NCI-H774 (cell line): ENCODE measurements around the gene ZNF366.

Experiments
- DNase-seq: peaks from one replicate; lab custom pipeline; 2025; lab: John Stamatoyannopoulos, UW

The ZNF366 gene

DNA sequence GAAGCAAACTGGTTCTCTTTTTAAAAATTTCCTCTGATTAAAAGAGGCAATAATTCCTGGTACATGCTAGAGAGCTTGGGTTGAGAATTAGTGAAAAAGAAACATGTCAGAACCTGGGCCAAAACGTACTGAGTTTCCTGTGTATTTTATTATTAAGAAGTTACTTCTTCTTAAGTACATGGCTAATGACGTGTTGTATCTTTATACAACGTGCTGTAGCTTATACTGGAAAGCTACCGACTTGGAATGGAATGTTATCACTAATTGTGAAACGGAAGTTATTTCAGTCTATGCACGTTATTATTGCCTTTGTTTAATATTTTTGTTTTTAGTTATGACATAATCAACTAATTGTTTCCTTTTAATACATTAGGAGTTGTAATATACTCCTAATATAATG is 43.1 kb downstream of the ZNF366 start:
- no peak for DNase-seq

DNA sequence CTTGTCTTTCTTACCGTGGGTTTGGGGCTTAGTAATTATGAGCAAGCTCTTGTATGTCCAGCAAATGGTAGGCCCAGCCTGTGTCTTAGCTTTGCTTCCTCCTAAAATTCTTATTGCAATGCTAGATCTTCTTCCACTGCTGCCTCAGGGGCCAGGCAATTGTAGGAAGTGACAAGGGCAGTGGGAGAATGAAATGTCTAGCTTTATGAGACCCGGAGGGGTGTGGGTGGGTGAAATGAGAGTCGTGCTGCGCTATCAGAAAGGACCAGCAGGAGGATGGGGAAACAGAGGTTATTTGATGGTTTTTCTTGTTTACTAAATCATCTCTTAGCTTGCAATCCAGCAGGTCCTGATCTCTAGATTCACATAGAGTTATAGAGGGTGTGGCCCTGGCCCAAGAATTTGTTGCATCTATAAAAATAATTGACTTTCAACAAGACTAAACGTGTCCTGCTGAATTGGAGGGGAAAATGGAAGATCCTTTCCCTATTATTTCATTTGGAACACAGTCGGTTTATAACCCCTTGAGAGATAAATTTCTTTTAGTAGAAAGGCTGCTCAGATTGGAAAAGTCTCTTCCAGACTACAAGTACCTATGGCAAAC is 43.7 kb downstream of the ZNF366 start:
- no peak for DNase-seq

DNA sequence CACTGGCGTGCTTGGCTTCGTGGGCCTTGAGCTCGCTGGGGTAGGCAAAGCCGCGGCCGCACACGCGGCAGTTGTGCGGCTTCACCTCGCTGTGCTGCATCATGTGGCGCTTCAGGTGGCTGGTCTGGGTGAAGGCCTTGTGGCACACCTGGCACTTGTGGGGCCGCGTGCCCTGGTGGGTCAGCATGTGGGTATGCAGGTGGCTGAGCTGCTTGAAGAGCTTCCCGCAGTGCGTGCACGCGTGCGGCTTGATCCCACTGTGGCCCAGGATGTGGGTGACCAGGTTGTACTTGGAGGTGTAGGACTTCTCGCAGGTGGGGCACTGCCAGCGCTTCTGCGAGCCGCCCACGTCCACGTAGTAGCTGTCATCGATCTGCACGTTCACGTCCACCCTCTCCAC is 46.8 kb downstream of the ZNF366 start:
- DNase-seq = no peak

DNA sequence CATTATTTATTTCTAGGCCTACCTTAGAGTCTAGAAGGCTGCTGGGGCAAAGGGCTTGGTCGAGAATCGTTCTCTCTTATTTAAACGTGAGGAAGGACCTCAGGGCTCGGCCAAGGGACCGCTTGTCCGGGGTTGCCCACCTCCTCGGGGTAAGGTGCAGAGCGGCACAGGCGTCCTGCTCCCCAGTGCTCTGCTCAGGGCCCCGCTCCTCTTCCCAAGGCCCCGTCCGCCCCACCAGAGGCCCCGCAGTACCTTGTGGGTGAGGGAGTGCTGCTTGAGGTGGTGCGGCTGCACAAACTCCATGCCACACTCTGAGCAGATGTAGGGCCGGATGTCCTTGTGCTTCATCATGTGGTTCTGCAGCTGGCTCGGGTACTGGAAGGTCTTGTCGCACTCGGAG is 47.3 kb downstream of the ZNF366 start:
- no peak for DNase-seq

DNA sequence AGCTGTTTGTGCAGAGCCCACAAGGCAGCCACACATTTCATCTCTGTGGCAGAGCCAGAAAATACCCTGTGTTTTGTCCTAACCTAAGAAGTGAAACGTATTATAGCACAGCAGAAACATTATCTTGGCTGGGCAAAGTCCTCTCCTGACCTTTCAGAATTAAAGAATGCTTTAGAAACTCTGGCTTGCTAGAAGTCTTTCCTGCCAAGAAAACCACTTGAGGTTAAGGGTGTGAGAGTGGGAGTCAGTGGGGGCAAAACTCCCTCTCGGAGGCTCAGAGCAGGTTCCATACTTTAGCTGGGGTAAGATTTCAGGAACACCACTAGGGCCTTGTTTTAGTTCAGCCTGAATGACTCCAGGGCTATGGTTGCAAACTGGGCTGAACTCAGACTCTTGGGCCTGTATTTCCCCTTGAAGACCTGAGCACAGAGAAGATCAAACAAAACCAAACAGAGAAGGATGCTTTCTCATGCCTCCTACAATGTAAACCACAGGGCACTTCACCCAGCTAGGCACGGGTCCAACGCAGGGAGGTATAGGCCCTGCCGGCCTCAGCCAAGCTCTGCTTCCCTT is 48.0 kb downstream of the ZNF366 start:
- DNase-seq = no peak

DNA sequence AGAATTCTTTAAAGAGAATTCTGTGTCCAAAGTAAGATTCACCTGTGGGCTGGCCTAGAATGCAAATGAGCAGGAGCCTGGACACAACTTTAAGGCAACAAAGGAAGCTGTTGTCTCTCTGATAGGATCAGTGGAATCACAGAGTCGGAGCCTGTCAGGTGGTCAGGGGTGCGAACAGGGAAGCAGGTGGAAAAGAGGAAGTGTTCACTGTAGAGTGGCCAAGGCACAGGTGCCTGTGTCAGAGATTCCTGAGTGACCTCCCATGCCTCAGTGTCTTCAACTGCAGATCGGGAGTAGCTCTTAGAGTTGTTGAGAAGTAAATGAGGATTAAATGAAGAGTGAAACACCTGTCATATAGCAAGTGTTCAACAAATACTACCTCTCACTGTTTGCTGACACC is 48.8 kb downstream of the ZNF366 start:
- DNase-seq = no peak

DNA sequence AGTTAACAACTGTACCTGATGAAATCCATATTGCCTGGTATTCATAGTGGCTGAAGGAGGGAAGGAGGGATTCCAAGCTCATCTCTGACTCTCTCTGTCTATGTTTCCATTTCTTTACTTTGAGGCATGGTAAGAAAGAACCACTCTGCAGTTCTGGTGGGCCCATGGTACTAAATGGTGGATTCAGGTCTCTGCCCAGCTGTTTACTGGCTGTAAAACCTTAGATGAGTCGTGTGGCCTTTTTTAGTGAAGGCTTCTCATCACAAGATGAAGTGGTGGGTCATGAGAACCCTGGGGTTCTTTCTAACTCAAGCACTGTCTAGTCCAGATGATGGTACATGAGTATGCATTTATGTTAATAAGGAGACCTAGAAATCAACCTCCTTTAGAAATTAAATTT is 49.7 kb downstream of the ZNF366 start:
- DNase-seq = no peak

DNA sequence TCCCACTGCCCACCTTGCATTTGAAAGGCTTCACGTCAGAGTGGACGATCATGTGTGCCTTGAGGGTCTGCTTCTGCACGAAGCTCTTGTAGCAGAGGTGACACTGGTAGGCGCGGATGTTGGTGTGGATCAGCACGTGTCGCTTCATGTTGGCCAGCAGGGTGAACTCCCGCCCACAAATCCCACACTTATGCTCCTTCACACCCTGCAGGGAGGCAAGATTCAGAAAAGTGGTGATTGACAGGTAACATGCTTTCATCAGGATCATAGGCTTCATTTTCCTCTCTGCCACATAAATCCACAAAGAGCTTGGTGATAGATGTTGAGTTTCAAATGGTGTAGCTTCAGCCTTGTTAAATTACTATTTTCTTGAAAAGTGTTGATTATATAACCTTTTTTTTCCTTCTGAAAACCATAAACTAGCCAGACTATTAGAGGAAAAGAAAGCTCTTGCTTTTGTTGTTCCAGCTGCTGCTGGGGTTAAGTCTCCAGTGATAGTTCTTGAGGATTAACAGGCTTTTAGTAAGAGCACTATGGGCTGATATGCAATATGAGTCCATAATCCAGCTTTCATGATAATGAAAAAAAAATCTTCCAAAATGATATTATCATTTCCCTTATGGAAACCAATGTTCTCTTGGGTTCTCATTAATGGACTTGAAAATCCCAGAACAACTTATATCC is 50.7 kb downstream of the ZNF366 start:
- DNase-seq = no peak

DNA sequence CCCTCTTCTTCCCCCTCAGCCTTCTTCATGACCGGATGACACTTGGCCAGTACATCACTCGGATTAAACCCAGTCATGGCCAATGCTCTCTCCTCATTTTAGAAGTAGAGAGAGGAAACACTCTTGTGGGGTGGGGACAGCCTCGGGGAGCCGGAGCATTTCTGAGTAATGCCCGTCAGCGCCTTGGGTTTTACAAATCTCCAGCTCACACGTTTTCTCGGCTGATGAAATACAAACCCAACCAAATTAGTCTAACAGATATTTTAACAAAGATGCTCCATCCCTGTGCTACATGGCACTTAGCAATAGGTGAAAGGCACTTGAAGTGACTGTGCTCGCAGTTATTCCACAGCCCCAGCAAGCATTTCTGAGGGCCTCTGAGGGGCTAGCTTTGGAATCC is 51.7 kb downstream of the ZNF366 start:
- no peak for DNase-seq

DNA sequence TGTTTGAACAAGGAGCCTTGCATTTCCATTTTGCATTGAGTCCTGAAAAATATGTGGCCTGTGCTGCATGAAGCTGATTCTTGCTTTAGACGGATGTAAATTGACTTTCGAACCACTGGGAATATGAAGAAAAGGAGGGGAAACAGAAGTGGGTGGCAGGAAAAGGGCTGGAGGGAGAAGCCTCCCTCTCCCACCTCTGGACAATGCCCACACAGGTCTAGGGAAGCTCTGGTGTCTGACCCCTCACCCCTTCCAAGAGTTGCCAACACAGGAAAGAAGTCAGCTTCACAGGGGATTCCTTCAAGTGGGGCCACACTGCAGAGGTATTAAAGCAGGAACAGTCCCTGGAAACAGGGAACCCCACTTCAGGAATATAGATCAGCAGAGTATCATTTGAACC is 52.2 kb downstream of the ZNF366 start:
- no peak for DNase-seq

DNA sequence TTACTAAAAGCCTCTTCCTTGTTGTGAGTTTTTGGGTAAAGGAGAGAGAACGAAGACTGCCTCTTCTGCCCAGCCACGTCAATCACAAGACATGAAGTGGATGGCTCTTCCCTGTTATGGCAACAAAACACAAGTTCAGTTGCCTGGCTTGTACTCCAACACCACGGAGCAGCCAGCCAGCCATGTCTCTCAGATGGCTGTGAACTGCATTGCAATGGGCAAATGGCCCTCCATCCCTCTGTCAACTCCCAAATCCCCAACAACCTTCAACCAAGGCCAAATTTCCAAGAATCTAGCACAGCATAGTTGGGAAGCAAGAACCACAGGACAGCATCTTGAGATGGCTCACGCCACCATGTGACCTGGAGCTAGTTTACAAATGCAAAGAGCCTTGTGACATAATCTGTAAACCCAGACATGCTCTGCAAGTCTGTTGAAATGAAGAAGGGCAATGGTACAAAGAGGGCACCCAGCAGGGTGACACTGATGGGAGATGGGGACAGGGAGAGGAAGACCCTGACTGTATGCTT is 53.9 kb downstream of the ZNF366 start:
- no peak for DNase-seq

DNA sequence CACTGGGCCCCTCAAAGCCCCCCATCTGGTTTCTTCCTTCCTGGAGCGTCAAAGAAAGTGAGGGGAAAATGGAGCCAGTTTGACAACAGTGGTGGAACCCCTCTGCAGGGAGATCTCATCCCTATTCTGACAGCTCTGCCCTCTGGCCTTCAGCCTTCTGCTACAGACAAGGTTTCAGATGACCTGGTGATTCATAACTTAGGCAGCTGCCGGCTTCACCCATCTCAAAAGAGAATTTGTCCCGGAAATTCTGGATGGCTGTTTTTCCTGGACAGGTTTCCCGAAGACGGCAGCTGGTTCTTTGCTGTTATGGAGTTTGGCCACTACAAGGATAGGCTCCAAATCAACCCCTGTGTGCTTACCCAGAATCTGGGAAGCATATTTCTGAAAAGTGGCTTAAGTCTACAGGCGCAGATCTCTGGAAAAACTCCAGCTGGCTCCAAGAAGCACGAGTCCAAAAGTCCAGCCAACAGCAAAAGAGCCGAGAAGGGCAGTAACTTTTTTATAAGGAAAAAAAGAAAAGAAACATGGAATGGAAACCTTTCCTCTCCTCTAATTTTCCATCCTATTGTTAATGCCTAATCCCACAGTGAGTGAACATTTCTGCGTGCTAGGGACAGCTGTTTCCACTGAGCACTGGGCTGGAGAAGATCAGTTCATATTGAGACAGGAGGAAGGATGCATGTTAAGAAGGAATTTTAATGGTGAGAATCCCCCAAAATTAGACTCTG is 54.5 kb downstream of the ZNF366 start:
- DNase-seq = no peak

DNA sequence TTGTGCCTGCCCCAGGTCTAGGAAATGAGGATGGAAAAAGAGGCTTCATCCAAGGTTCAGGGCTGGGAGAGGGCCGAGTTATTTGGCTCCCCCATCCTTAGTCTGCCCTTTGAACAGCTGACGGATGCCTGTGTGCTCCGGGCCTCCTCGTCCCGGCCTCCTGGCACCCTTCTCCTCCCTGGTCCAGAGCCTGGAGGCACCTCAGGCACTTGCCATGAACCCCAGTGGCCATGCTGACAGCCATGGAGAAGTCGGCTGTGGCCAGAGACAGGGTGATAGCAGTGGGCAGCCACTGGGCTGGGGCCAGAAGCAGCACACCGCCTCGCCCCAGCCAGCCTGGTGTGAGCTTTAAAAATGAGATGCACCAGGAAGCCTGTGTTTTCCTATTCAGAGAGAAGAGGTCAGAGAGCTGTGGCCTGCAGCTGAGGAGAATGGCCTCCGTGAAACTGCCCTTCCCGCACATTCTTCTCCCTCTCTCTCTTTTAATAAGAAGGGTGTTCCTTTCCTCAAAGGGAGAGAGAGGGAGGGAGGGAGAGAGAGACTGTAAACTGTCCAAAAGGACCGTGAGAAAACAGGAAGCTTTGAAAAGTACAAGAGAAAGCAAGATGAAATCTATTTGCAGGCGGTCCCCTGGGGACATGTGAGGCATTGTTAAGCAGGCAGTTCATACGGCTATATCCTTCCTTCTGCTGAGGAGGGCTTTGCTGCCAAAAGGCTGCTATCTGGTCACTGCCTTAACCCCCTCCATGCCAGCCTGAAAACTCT is 55.3 kb downstream of the ZNF366 start:
- no peak for DNase-seq

DNA sequence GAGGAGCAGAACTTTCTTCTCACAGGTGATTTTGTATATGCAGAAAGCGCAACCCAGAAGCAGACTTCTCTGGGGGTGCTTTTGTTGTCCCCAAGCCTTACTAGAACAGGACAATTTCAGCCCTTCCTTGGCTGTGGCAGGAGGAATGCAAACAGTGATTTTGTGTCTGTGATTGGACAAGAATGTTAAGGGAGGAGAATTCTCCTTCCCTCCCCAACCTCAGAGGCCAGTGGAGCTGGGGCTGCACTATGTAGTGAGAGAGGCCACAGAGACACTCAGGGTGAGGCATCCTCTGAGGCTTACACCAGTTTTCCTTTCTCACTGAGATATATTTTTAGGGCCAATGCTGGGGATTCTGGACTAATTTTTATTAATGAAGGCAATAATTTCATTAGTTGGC is 58.8 kb downstream of the ZNF366 start:
- DNase-seq = no peak

DNA sequence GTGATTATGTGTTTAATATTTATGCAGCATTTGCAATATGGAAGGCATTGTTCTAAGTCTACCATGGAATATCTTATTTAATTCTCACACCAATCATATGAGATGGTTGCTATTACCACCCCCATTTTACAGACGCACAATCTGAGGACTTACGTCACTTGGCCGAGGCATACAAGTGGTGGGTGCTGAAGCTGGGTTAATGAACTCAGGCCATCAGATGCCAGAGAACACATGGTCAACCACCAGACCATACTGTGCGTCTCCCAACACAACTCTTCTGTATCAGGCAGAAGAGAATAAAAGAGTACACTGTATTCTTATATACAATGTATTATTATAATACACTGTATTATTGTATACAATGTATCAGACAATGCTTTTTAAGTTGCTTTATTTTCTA is 59.5 kb downstream of the ZNF366 start:
- DNase-seq = no peak

DNA sequence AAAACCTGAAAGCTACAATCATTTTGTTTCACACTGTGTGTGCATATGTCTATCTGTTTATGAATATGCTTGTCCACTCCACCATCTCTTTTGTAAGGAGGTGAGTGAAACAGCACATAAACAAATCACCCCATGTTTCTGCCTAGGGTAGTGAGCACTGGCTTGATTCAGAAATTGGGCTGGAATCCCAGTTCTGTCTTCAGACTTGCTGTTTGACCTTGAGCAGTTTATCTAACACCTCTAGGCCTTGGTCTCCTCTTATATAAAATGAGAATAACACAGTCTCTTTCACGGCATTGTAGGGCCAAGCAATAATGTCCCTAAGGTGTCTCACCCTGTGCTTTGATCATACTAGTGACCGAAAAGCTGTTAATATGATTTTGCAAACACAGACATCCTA is 61.2 kb downstream of the ZNF366 start:
- no peak for DNase-seq

DNA sequence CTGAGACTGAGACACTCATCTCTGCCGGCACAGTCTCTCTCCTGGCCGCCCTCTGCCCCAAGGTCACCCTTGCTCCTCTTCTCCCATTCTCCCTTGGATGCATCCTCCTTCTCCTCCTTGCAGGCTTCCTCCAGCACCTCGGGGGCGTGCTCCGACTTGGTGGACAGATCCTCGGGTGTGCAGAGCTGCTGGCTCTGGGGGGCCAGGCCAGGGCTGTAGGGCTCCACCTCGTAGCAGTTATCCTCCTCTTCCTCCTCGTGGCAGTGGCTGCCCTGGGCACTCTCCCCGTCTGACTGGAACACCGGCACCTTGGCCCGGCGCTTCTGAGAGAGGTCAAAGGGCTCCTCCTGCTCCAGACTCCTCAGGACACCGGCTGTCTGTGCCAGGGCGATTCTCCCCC is 63.3 kb downstream of the ZNF366 start:
- no peak for DNase-seq

DNA sequence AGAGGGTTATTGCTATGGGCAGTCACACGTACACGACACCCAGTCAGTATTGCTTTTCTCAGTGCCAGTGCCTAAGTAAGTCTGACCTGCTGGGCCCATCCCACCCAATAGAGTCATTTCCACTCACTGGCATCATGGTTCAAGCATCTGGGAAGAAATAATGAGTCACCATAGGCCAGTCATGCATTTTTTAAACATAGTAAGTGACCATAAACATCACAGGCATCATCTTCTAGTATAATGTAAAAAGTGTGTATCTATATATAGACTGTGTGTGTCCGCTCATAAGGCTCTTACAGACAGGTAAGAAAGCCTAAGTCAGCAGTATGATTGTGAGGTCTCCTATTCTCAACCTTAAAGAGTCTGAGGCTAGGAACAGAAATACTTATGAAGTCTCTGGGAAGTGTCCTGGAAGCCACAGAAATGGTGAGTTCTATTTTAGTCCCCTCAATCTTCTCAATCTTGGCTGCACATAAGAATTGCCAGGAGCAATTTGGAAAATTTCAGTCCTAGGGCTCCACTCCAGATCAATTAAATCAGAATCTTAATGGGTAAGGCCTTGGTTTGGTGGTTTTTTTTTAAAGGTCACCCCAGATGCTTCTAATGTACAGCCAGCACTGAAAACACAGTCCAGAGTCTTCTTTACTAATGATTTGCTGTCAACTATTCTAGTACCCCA is 65.2 kb downstream of the ZNF366 start:
- no peak for DNase-seq

DNA sequence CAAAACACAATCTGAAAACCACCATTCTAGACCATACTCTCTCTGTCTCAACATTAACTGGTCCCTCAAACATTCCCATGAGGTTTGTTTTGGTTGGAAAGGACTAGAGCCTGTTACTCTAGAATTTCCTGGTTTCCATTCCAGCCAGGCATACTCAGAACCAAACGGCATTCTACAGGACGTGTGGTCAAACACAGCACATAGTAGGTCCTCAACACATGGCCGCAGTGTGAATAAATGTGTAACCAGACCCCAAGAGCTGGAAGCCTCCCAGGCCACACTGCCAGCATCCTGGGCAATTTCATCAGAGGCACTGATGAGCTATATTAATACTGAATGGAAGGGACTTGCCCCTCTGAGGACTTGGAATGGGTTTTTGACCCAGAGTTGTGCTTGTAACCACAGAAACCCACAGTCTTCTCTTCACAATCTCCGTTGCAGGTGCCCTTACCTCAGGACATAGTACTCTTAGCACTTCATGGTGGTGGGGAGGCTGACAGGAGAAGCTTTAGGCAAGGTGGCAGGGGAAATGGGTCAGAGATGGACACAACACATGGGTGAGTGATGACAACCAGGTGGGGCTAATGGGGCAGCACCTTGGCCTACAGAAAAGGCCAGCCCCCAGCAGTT is 66.0 kb downstream of the ZNF366 start:
- no peak for DNase-seq

DNA sequence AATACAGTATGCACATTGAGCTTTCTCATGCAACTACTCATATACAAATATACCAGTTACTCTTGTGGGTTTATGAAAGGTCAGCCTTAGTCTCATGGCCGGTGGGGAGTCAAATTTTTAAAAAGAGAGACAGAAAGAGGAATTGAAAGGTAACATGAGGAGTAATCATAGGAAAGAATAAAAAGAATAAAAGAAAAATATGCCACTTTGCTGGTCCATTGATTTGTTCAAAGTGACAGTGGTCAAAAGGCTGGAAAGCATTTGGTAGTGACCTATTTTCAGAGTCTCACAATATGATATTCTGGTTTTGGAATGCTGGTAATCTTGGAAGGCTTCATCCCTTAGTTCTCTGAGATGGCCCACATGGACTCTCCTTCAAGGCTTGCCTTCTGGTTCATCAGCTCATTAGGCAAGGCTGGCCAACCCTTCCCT is 67.0 kb downstream of the ZNF366 start:
- no peak for DNase-seq

DNA sequence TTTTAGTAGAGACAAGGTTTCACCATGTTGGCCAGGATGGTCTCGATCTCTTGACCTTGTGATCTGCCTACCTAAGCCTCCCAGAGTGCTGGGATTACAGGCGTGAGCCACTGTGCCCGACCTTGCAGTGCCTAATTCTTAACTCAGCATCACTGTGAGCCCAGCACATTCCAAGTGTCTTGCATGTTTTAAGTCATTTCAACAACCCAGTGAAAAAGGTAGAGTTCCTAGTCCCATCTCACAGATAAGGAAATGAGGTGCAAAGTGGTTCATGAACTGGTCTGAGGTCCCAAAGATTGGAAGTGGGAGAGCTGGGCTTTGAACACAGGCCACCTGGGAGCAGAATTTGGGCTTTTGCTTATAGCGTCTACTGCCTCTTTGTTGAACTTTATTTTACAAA is 68.0 kb downstream of the ZNF366 start:
- DNase-seq = no peak
